Measurements from ENCODE around the gene GNA15. TPM values are rescaled to one million over a fixed set of nuclear protein-coding genes. Genes with fewer than 3 reads are reported as not detected.

GNA15 gene
- total RNA-seq, 1 experiment from 2014 or later = 6.2 TPM

DNA sequence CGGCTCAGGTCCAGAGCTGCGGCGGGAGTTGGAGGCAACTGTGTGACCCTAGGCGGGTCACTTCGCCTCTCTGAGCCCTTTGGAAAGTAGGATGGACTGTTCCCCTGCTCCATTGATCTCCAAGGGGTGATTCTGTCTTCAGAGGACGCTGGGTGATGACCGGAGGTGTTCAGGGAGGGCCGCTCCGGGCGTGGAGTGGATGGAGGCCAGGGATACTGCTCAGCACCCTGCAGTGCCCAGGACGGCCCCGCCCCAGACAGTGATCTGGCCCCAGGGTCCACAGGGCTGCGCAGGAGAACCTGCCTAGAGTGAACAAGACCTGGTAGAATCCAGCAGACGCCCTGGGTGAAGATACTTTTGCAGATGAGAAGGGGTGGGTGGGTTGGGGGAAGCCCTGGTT lies 56.9 kb downstream of the GNA15 start:
- POLR2A ChIA-PET = no interaction called here
- DNase-seq (ENCODE audit: low read depth, low spot score) = no peak
- TF ChIP-seq, protein P1, sequence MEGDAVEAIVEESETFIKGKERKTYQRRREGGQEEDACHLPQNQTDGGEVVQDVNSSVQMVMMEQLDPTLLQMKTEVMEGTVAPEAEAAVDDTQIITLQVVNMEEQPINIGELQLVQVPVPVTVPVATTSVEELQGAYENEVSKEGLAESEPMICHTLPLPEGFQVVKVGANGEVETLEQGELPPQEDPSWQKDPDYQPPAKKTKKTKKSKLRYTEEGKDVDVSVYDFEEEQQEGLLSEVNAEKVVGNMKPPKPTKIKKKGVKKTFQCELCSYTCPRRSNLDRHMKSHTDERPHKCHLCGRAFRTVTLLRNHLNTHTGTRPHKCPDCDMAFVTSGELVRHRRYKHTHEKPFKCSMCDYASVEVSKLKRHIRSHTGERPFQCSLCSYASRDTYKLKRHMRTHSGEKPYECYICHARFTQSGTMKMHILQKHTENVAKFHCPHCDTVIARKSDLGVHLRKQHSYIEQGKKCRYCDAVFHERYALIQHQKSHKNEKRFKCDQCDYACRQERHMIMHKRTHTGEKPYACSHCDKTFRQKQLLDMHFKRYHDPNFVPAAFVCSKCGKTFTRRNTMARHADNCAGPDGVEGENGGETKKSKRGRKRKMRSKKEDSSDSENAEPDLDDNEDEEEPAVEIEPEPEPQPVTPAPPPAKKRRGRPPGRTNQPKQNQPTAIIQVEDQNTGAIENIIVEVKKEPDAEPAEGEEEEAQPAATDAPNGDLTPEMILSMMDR (IDR thresholded peaks at IDR 0.05) = no peak
- TF ChIP-seq TCF7L2 (IDR thresholded peaks at IDR 0.05; ENCODE audit: low read depth, low read length) (no peak), SIN3A (IDR thresholded peaks at IDR 0.05; ENCODE audit: borderline replicate concordance, insufficient read depth, low read depth, low read length) (no peak), POLR2AphosphoS5 (IDR thresholded peaks at IDR 0.05; ENCODE audit: low read depth, low read length) (no peak)
- TF ChIP-seq, protein P2, sequence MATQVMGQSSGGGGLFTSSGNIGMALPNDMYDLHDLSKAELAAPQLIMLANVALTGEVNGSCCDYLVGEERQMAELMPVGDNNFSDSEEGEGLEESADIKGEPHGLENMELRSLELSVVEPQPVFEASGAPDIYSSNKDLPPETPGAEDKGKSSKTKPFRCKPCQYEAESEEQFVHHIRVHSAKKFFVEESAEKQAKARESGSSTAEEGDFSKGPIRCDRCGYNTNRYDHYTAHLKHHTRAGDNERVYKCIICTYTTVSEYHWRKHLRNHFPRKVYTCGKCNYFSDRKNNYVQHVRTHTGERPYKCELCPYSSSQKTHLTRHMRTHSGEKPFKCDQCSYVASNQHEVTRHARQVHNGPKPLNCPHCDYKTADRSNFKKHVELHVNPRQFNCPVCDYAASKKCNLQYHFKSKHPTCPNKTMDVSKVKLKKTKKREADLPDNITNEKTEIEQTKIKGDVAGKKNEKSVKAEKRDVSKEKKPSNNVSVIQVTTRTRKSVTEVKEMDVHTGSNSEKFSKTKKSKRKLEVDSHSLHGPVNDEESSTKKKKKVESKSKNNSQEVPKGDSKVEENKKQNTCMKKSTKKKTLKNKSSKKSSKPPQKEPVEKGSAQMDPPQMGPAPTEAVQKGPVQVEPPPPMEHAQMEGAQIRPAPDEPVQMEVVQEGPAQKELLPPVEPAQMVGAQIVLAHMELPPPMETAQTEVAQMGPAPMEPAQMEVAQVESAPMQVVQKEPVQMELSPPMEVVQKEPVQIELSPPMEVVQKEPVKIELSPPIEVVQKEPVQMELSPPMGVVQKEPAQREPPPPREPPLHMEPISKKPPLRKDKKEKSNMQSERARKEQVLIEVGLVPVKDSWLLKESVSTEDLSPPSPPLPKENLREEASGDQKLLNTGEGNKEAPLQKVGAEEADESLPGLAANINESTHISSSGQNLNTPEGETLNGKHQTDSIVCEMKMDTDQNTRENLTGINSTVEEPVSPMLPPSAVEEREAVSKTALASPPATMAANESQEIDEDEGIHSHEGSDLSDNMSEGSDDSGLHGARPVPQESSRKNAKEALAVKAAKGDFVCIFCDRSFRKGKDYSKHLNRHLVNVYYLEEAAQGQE (IDR thresholded peaks at IDR 0.05; ENCODE audit: insufficient read depth in 1 of 2, low read depth in 2 of 2, low read length in 1 of 2) = no peak
- intact Hi-C loops (cut with micrococcal nuclease; ENCODE audit: unreplicated experiment) (no loop called here), in situ Hi-C loops (cut with HindIII; ENCODE audit: low pct_unique_long_range_greater_than_20kb, low sequenced_read_pairs) (no loop called here)
- Histone ChIP-seq H3K36me3 (ENCODE audit: control insufficient read depth, insufficient read depth, low read length) (no peaks in the 10 kb centered on the region), H3K27me3 (ENCODE audit: control insufficient read depth, insufficient read depth, low read length) (no peaks in the 10 kb centered on the region), H3K9me3 (ENCODE audit: control insufficient read depth, insufficient read depth, low read depth, low read length) (no peaks in the 10 kb centered on the region), H3K4me1 (ENCODE audit: control insufficient read depth, insufficient read depth, low read length) (no peaks in the 10 kb centered on the region), H3K27ac (ENCODE audit: low read length) (no peak overlapping the region), H3K4me3 (ENCODE audit: low read depth in 2 of 2, low read length in 2 of 2) (no peak overlapping the region)
- CTCF ChIA-PET = no interaction called here
- BruUV-seq (replicated peaks) = no TSS peak
- no peak for ATAC-seq

DNA sequence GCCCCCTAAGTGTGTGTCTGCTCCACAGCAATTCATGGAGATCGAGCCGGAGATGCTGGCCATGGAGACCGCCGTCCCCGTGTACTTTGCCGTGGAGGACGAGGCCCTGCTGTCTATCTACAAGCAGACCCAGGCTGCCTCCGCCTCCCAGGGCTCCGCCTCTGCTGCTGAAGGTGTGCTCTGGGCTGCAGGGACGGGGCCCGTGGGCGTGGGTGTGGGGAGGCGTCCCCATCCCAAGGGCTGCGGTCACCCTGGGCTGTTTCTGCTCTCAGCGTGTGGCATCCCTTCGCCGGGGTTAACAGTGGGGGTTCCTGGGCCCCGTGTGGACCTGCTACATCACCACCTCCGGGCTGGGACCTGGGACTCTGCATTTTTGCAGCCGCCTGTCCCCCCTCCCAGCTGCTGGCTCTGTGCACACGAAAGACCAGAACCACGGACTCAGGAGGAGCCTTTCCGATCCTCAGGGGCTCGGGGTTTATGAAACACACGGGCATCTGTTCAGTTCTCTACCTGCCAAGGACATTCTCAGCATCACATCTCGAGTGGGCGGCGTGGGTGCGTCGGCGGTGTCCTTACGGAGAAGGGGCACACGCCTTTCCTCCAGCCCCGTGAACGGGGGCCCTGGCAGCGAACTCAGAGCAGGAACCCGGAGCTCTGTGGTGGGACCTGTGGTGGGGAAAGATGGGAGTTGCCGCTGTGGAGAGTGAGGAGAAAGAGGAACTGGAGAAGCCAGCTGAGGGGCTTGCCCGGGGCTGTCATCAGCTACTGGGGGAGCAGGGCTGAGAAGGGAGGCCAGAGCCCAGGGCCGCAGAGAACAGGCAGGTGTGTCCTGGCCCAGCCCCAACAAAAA lies 57.6 kb downstream of the GNA15 start:
- Histone ChIP-seq H3K27ac (ENCODE audit: low read length) (no peak overlapping the region), H3K4me3 (ENCODE audit: low read depth in 2 of 2, low read length in 2 of 2) (no peak overlapping the region), H3K4me1 (ENCODE audit: control insufficient read depth, insufficient read depth, low read length) (no peaks in the 10 kb centered on the region), H3K9me3 (ENCODE audit: control insufficient read depth, insufficient read depth, low read depth, low read length) (no peaks in the 10 kb centered on the region), H3K36me3 (ENCODE audit: control insufficient read depth, insufficient read depth, low read length) (no peaks in the 10 kb centered on the region), H3K27me3 (ENCODE audit: control insufficient read depth, insufficient read depth, low read length) (no peaks in the 10 kb centered on the region)
- in situ Hi-C loops (cut with HindIII; ENCODE audit: low pct_unique_long_range_greater_than_20kb, low sequenced_read_pairs) (no loop called here), intact Hi-C loops (cut with micrococcal nuclease; ENCODE audit: unreplicated experiment) (no loop called here)
- TF ChIP-seq, protein P1 (IDR thresholded peaks at IDR 0.05) = no peak
- TF ChIP-seq TCF7L2 (IDR thresholded peaks at IDR 0.05; ENCODE audit: low read depth, low read length) (no peak), SIN3A (IDR thresholded peaks at IDR 0.05; ENCODE audit: borderline replicate concordance, insufficient read depth, low read depth, low read length) (no peak), POLR2AphosphoS5 (IDR thresholded peaks at IDR 0.05; ENCODE audit: low read depth, low read length) (no peak)
- TF ChIP-seq, protein P2 (IDR thresholded peaks at IDR 0.05; ENCODE audit: insufficient read depth in 1 of 2, low read depth in 2 of 2, low read length in 1 of 2) = no peak
- ChIA-PET POLR2A (no interaction called here), CTCF (no interaction called here)
- no peak for DNase-seq (ENCODE audit: low read depth, low spot score)
- BruUV-seq (replicated peaks) = TSS peak; percentile 54
- ATAC-seq = no peak
